WTC11 (cell line): Measurements from ENCODE around the gene RNF151. TPM values are rescaled to one million over a fixed set of nuclear protein-coding genes. Genes with fewer than 3 reads are reported as not detected.

Experiments
- ATAC-seq: fragments of 200-7000 bp; cut with Tn5 transposase; 2 replicates; pipeline ENCODE4 v1.10.0; 2021; ENCODE audit warnings: mild to moderate bottlenecking, moderate library complexity
- CTCF ChIA-PET: fragments of 300-600 bp; sonication (Branson Sonifier 250); formaldehyde crosslinking; loops from one replicate; lab custom pipeline; 2021; ENCODE audit warnings: antibody characterized with exemption; lab: Charles Lee
- POLR2A ChIA-PET: fragments of 350-600 bp; sonication (Branson Sonifier 250); formaldehyde crosslinking; loops from one replicate; lab custom pipeline; 2021; ENCODE audit warnings: antibody characterized with exemption; lab: Charles Lee
- DNase-seq: peaks from one replicate; pipeline ENCODE4 v3.0.0; 2021; ENCODE audit warnings: low spot score
- H3K27ac Mint-ChIP-seq: 2 replicates; pipeline ENCODE4 v1.8.0; 2021; ENCODE audit warnings: mixed read lengths
- H3K27me3 Mint-ChIP-seq: 2 replicates; pipeline ENCODE4 v1.8.0; 2021; ENCODE audit warnings: low read depth, mild to moderate bottlenecking, moderate library complexity, mixed read lengths
- H3K36me3 Mint-ChIP-seq: 2 replicates; pipeline ENCODE4 v1.8.0; 2021; ENCODE audit warnings: mixed read lengths
- H3K4me1 Mint-ChIP-seq: 2 replicates; pipeline ENCODE4 v1.8.0; 2022; ENCODE audit warnings: mixed read lengths
- H3K4me3 Mint-ChIP-seq: 2 replicates; pipeline ENCODE4 v1.8.0; 2021; ENCODE audit warnings: mild to moderate bottlenecking, moderate library complexity, mixed read lengths
- H3K9me3 Mint-ChIP-seq: 2 replicates; pipeline ENCODE4 v1.8.0; 2021; ENCODE audit warnings: mixed read lengths
- ATF1 ChIP-seq: sonication (generic); formaldehyde crosslinking; IDR thresholded peaks from 2 replicates; pipeline ENCODE4 v1.8.1; 2023; ENCODE audit warnings: mild to moderate bottlenecking, moderate library complexity, missing genetic modification reagents
- CREM ChIP-seq: sonication (generic); formaldehyde crosslinking; IDR thresholded peaks from 2 replicates; pipeline ENCODE4 v1.8.1; 2022; ENCODE audit warnings: mild to moderate bottlenecking, missing genetic modification reagents, moderate library complexity
- ESRRA ChIP-seq: sonication (generic); formaldehyde crosslinking; IDR thresholded peaks from 2 replicates; pipeline ENCODE4 v1.8.1; 2022; ENCODE audit warnings: mild to moderate bottlenecking, missing genetic modification reagents, borderline replicate concordance
- FOXK1 ChIP-seq: sonication (generic); formaldehyde crosslinking; IDR thresholded peaks from 2 replicates; pipeline ENCODE4 v1.8.0; 2022; ENCODE audit warnings: mild to moderate bottlenecking, moderate library complexity, missing genetic modification reagents
- HMGA2 ChIP-seq: fragments of 250-450 bp; sonication (Bioruptor Pico); IDR thresholded peaks from 2 replicates; pipeline ENCODE4 v1.4.0; 2021; ENCODE audit warnings: mild to moderate bottlenecking, moderate library complexity
- IRF2 ChIP-seq: sonication (generic); formaldehyde crosslinking; IDR thresholded peaks from 2 replicates; pipeline ENCODE4 v1.8.0; 2022; ENCODE audit warnings: low read depth, missing genetic modification reagents, borderline replicate concordance
- NFE2L1 ChIP-seq: sonication (generic); formaldehyde crosslinking; IDR thresholded peaks from 2 replicates; pipeline ENCODE4 v1.8.1; 2023; ENCODE audit warnings: missing genetic modification reagents
- NFYB ChIP-seq: sonication (generic); formaldehyde crosslinking; conservative IDR thresholded peaks from 2 replicates; pipeline ENCODE4 v1.8.0; 2022; ENCODE audit warnings: low read depth, missing genetic modification reagents
- NR1H2 ChIP-seq: sonication (generic); formaldehyde crosslinking; IDR thresholded peaks from 2 replicates; pipeline ENCODE4 v1.9.0; 2021; ENCODE audit warnings: mild to moderate bottlenecking, moderate library complexity, missing genetic modification reagents
- OVOL2 ChIP-seq: fragments of 250-450 bp; sonication (Bioruptor Pico); IDR thresholded peaks from 2 replicates; pipeline ENCODE4 v1.9.0; 2021; ENCODE audit warnings: mild to moderate bottlenecking, borderline replicate concordance
- PRDM15 ChIP-seq: sonication (generic); formaldehyde crosslinking; IDR thresholded peaks from 2 replicates; pipeline ENCODE4 v1.8.0; 2022; ENCODE audit warnings: missing genetic modification reagents
- SP1 ChIP-seq: sonication (generic); formaldehyde crosslinking; conservative IDR thresholded peaks from 2 replicates; pipeline ENCODE4 v1.8.1; 2022; ENCODE audit warnings: missing genetic modification reagents
- STAT6 ChIP-seq: sonication (generic); formaldehyde crosslinking; conservative IDR thresholded peaks from 2 replicates; pipeline ENCODE4 v1.8.1; 2023; ENCODE audit warnings: mild to moderate bottlenecking, low read depth, missing genetic modification reagents, moderate library complexity
- TCF7 ChIP-seq: sonication (generic); formaldehyde crosslinking; IDR thresholded peaks from 2 replicates; pipeline ENCODE4 v1.8.0; 2022; ENCODE audit warnings: mild to moderate bottlenecking, low read depth, missing genetic modification reagents, moderate library complexity
- ZMAT4 ChIP-seq: fragments of 250-450 bp; sonication (Bioruptor Pico); IDR thresholded peaks from 2 replicates; pipeline ENCODE4 v1.9.0; 2021; ENCODE audit warnings: mild to moderate bottlenecking
- ZNF232 ChIP-seq: sonication (generic); formaldehyde crosslinking; IDR thresholded peaks from 2 replicates; pipeline ENCODE4 v1.8.0; 2022; ENCODE audit warnings: mild to moderate bottlenecking, missing genetic modification reagents
- ZNF263 ChIP-seq: sonication (generic); formaldehyde crosslinking; IDR thresholded peaks from 2 replicates; pipeline ENCODE4 v1.8.1; 2022; ENCODE audit warnings: low read depth, mild to moderate bottlenecking, moderate library complexity, missing genetic modification reagents
- ZNF423 ChIP-seq: fragments of 250-450 bp; sonication (Bioruptor Pico); IDR thresholded peaks from 2 replicates; pipeline ENCODE4 v2.1.2; 2022; ENCODE audit warnings: mild to moderate bottlenecking, moderate library complexity
- total RNA-seq: library from RNA; stranded (reverse); gene quantifications from 3 replicates; pipeline ENCODE4 v1.2.3, GENCODE V29; 2021
- TF ChIP-seq, protein P1 (sequence below): sonication (generic); formaldehyde crosslinking; IDR thresholded peaks from 2 replicates; pipeline ENCODE4 v1.8.1; 2023; ENCODE audit warnings: mild to moderate bottlenecking, moderate library complexity, missing genetic modification reagents
- TF ChIP-seq, protein P2 (sequence below): sonication (generic); formaldehyde crosslinking; IDR thresholded peaks from 2 replicates; pipeline ENCODE4 v1.8.1; 2023; ENCODE audit warnings: mild to moderate bottlenecking, missing genetic modification reagents, moderate library complexity
- TF ChIP-seq, protein P3 (sequence below): fragments of 250-450 bp; sonication (Bioruptor Pico); IDR thresholded peaks from 2 replicates; pipeline ENCODE4 v2.1.2; 2022; ENCODE audit warnings: mild to moderate bottlenecking, moderate library complexity

RNF151 gene
- total RNA-seq, 1 experiment from 2014 or later, result 0.31 TPM

GRCh38 chr16:2003827-2004641 lies 37.4 kb downstream of the RNF151 start (continued):
- 0 out of 2 replicates have a peak, but pooled peaks have one; percentile 54 for TF ChIP-seq CREM
- no peak for TF ChIP-seq IRF2 (CRISPR knock-in tag)
- TF ChIP-seq NFYB, result no peak
- TF ChIP-seq OVOL2 (CRISPR knock-in tag), result no peak
- 0 out of 2 replicates have a peak, but pooled peaks have one; percentile 32 for TF ChIP-seq FOXK1 (CRISPR knock-in tag)
- TF ChIP-seq SP1 (CRISPR knock-in tag), result peak; percentile 82
- no peak for TF ChIP-seq PRDM15 (CRISPR knock-in tag)
- TF ChIP-seq, protein P1, sequence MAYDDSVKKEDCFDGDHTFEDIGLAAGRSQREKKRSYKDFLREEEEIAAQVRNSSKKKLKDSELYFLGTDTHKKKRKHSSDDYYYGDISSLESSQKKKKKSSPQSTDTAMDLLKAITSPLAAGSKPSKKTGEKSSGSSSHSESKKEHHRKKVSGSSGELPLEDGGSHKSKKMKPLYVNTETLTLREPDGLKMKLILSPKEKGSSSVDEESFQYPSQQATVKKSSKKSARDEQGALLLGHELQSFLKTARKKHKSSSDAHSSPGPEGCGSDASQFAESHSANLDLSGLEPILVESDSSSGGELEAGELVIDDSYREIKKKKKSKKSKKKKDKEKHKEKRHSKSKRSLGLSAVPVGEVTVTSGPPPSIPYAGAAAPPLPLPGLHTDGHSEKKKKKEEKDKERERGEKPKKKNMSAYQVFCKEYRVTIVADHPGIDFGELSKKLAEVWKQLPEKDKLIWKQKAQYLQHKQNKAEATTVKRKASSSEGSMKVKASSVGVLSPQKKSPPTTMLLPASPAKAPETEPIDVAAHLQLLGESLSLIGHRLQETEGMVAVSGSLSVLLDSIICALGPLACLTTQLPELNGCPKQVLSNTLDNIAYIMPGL (CRISPR knock-in tag), result peak; percentile 49; the same call in 1 of the 2 replicates
- no peak for TF ChIP-seq ZNF263 (CRISPR knock-in tag)
- TF ChIP-seq NFE2L1 (CRISPR knock-in tag), result no peak
- TF ChIP-seq, protein P2, sequence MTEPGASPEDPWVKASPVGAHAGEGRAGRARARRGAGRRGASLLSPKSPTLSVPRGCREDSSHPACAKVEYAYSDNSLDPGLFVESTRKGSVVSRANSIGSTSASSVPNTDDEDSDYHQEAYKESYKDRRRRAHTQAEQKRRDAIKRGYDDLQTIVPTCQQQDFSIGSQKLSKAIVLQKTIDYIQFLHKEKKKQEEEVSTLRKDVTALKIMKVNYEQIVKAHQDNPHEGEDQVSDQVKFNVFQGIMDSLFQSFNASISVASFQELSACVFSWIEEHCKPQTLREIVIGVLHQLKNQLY, result no peak

- TF ChIP-seq, protein P3, sequence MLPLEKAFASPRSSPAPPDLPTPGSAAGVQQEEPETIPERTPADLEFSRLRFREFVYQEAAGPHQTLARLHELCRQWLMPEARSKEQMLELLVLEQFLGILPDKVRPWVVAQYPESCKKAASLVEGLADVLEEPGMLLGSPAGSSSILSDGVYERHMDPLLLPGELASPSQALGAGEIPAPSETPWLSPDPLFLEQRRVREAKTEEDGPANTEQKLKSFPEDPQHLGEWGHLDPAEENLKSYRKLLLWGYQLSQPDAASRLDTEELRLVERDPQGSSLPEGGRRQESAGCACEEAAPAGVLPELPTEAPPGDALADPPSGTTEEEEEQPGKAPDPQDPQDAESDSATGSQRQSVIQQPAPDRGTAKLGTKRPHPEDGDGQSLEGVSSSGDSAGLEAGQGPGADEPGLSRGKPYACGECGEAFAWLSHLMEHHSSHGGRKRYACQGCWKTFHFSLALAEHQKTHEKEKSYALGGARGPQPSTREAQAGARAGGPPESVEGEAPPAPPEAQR (CRISPR knock-in tag), result no peak
- TF ChIP-seq TCF7 (CRISPR knock-in tag) (no peak), ZNF232 (CRISPR knock-in tag) (no peak), NR1H2 (no peak), HMGA2 (CRISPR knock-in tag) (no peak), ESRRA (CRISPR knock-in tag) (no peak), ZNF423 (CRISPR knock-in tag) (no peak), STAT6 (CRISPR knock-in tag) (no peak), ZMAT4 (CRISPR knock-in tag) (no peak), ATF1 (CRISPR knock-in tag) (no peak)
- CTCF ChIA-PET, result interaction anchor here (0.9 to 3.9 kb wide), 22 partner anchors 10 to 191 kb away, joined by 3 to 82 read pairs (median 12); partner anchors contain the start of genes CASKIN1, NHERF2, NPW and NTHL1
- POLR2A ChIA-PET, result interaction anchor here (3.0 kb wide), 1 partner anchor 13 kb away, joined by 13 read pairs; no protein-coding TSS in a partner anchor
- H3K4me1 Mint-ChIP-seq, result peaks cover 35% of the 10 kb centered on the region
- 0 out of 2 replicates have a peak overlapping the region, but pooled peaks have one; percentile 8 for H3K4me3 Mint-ChIP-seq
- ATAC-seq, result no peak
- H3K27me3 Mint-ChIP-seq, result no peaks in the 10 kb centered on the region
- peaks cover 19% of the 10 kb centered on the region for H3K36me3 Mint-ChIP-seq
- H3K27ac Mint-ChIP-seq, result no peak overlapping the region
- H3K9me3 Mint-ChIP-seq, result no peaks in the 10 kb centered on the region
- no peak for DNase-seq
Observed at GRCh38 chr16:2004795-2005517, 38.3 kb downstream of the RNF151 start.
